GM19452 (cell line): ENCODE measurements around the gene ABI3.
"Not testable (repeated sequence)": the region's sequence is repeated elsewhere in the genome, so short reads cannot be mapped to it uniquely, and the experiment has no call there.

Experiments
- ATAC-seq: cut with Tn5 transposase; IDR thresholded peaks from one replicate; pipeline ENCODE4 v1.9.1; 2021; ENCODE audit not compliant: unreplicated experiment

Gene ABI3

GRCh38 chr17:49210158-49211029 lies at the start of gene ABI3, which contains the start of gene GNGT2:
TSS of gene ABI3 (plus strand) at chr17:49210707. CDS start at chr17:49210725, 18 bp downstream.
TSS of gene GNGT2 (minus strand) at chr17:49210574. CDS start at chr17:49207422, 3,152 bp downstream.
- ATAC-seq, result peak; percentile 74

GRCh38 chr17:49162866-49163265 lies 47.6 kb upstream of the ABI3 start:
- ATAC-seq, result no peak

GRCh38 chr17:49165143-49165542 lies 45.4 kb upstream of the ABI3 start:
- ATAC-seq, result no peak

GRCh38 chr17:49168706-49169105 lies 41.8 kb upstream of the ABI3 start:
- ATAC-seq, result no peak

GRCh38 chr17:49170216-49170615 lies 40.3 kb upstream of the ABI3 start:
- ATAC-seq, result no peak

- ATAC-seq, result not testable (repeated sequence)
Measured at GRCh38 chr17:49170711-49171110, 39.8 kb upstream of the ABI3 start.

GRCh38 chr17:49175978-49176377 lies 34.5 kb upstream of the ABI3 start:
- not testable (repeated sequence) for ATAC-seq

GRCh38 chr17:49180303-49180702 lies 30.2 kb upstream of the ABI3 start:
- no peak for ATAC-seq

GRCh38 chr17:49180998-49181635 lies 29.4 kb upstream of the ABI3 start:
- no peak for ATAC-seq

GRCh38 chr17:49183341-49183740 lies 27.2 kb upstream of the ABI3 start:
- ATAC-seq, result no peak

GRCh38 chr17:49183801-49184200 lies 26.7 kb upstream of the ABI3 start:
- no peak for ATAC-seq

- ATAC-seq, result not testable (repeated sequence)
Measured at GRCh38 chr17:49184522-49184921, 26.0 kb upstream of the ABI3 start.

- not testable (repeated sequence) for ATAC-seq
Measured at GRCh38 chr17:49185381-49185780, 25.1 kb upstream of the ABI3 start.

- no peak for ATAC-seq
Measured at GRCh38 chr17:49187301-49187700, 23.2 kb upstream of the ABI3 start.

- no peak for ATAC-seq
Measured at GRCh38 chr17:49190932-49191331, 19.6 kb upstream of the ABI3 start.

- peak; percentile 8 for ATAC-seq
Measured at GRCh38 chr17:49191409-49191916, 19.0 kb upstream of the ABI3 start.

- ATAC-seq, result peak; percentile 40
Measured at GRCh38 chr17:49191917-49192741, 18.4 kb upstream of the ABI3 start.

- no peak for ATAC-seq
Measured at GRCh38 chr17:49193513-49194296, 16.8 kb upstream of the ABI3 start.

GRCh38 chr17:49194297-49194607 lies 16.3 kb upstream of the ABI3 start:
- ATAC-seq, result no peak

- no peak for ATAC-seq
Measured at GRCh38 chr17:49195751-49196150, 14.8 kb upstream of the ABI3 start.
